Activated CD4-positive, alpha-beta T cell treated with anti-CD3 and anti-CD28 coated beads, Interleukin-2, amount 50 U/mL, for 48 hours (primary cell): Measurements from ENCODE around the gene SYDE2.

Experiments
- DNase-seq, 2 experiments: peaks; one replicate each; pipeline ENCODE4 v3.0.0-alpha.2; 2020

Gene SYDE2

DNA sequence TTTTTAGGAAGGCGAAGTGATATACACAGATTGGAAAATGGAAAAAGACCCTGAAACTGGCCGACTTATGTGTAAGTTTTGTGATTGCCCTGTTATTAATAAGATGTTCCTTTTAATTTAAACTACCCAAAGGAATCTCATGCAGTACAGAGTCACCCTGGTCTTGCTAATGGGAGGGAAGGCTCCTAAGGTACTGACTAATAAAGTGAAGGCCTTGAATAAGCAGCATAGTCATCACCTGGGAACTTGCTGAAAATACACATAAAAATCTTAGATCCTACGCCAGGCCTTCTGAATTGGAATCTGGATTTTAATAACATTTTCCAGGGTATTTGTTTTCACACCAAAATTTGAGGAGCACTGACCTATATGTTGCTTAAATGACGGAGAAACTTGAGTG is 79.1 kb downstream of the SYDE2 start:
- DNase-seq, result no peak

GRCh38 chr1:85118751-85119150 is 82.1 kb downstream of the SYDE2 start:
- no peak for DNase-seq

- DNase-seq, result no peak
Observed at GRCh38 chr1:85116856-85117255, 84.0 kb downstream of the SYDE2 start.

GRCh38 chr1:85115933-85116332 is 84.9 kb downstream of the SYDE2 start:
- no peak for DNase-seq

GRCh38 chr1:85111695-85112094 is 89.1 kb downstream of the SYDE2 start:
- no peak for DNase-seq

DNA sequence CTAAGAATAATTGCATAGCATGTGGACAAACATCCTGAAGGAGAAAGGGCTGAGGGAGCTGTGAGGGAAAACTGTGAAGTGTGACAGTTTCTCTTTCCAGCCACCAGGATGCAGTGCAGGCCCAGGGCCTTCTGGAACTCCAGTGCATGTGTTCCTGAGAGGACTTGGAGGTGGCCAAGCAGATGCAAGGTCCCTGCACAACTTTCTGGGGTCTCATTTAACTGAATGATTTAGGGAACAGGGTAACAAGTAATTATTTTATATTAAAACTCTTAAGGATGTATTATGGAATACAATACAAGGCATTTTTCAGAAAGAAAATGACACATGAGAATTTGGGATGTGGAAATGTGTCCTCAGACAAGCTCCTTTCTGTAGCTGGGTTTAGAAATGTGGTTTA is 91.3 kb downstream of the SYDE2 start:
- peak; percentile 19 to 37 for DNase-seq
